G401 (cell line): ENCODE measurements around the gene CLTC. TPM values are rescaled to one million over a fixed set of nuclear protein-coding genes. Genes with fewer than 3 reads are reported as not detected.

ENCODE experiments used
- DNase-seq: peaks from one replicate; pipeline ENCODE4 v3.0.0-alpha.2; 2015; ENCODE audit warnings: low spot score
- in situ Hi-C: cut with HindIII; loops from 2 replicates; pipeline ENCODE4 v1.10.0; 2016; ENCODE audit warnings: low sequenced_read_pairs, mixed read lengths
- total RNA-seq: library from RNA; depleted of rRNA; stranded (reverse); fragments of >200 nt; shearing (Covaris generic); gene quantifications from 2 replicates; pipeline ENCODE4 v1.2.3, GENCODE V29; 2014

CLTC gene
- total RNA-seq, 1 experiment from 2014 or later: 403 TPM

- DNase-seq: no peak
- in situ Hi-C loops: no loop called here
Measured at GRCh38 chr17:59669944-59670343, 50.2 kb downstream of the CLTC start.

DNA sequence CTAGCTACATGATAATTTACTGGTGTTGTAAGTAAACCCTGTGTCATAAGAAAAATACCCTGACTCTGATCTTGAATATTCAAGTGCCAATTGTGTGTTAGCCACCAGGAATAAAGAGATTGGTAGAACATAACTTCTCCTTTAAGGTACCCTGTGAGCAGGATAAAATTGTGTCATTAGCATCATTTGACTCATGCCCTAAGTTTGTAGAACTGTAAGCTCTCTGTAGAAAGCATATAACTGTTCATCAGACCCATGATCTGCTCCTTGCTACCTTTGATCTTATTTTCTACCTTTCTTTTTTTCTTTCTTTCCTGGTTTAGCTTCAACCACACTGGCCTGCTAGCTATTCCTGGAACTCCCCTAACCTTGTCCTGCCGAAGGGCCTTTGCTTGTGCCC lies 51.7 kb downstream of the CLTC start:
- no peak for DNase-seq
- in situ Hi-C loops: no loop called here

- in situ Hi-C loops: no loop called here
Measured at GRCh38 chr17:59675231-59675630, 55.5 kb downstream of the CLTC start.

GRCh38 chr17:59676716-59677115 lies 57.0 kb downstream of the CLTC start:
- in situ Hi-C loops: no loop called here
- DNase-seq: no peak

More at GRCh38 chr17:59675231-59675630, 55.5 kb downstream of the CLTC start:
- DNase-seq: no peak

DNA sequence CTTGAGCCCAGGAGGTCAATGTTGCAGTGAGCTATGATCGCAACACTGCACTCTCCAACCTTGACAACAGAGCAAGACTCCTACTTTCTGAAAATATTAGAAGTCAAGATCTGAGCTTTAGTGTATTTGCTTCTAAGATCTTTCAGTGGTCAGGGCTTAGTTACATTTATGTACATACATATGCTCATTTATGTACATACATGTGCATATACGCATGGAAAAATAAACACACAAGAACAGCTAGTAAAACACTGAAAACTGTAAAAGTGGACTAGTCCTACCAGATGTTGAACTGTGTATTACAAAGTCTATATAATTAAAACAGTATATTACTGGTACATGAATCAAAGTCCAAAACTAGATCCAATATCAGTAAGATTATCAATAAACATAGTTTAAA lies 59.2 kb downstream of the CLTC start:
- in situ Hi-C loops: no loop called here
- no peak for DNase-seq

DNA sequence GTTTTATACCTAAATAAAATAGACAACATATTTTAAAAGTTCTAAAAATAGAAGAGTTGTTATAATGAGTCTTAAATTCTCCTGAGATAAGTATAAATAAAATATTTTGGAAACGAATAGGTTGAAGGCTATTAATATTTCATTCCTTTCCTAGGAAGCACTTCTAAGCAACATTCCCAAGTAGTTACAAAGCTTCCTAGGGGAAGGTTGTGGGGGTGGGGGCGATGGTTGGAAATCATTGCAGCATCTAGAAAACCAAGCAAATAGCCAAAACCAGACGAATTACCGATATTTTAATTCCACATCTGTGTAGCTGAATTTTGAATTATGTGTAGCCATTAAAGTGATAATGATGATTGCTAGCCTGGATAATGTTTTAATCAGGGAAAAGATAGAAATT lies 60.6 kb downstream of the CLTC start:
- in situ Hi-C loops: no loop called here

GRCh38 chr17:59683283-59683682 lies 63.6 kb downstream of the CLTC start:
- DNase-seq: no peak
- in situ Hi-C loops: no loop called here

More for the DNA sequence above, 60.6 kb downstream of the CLTC start:
- no peak for DNase-seq

DNA sequence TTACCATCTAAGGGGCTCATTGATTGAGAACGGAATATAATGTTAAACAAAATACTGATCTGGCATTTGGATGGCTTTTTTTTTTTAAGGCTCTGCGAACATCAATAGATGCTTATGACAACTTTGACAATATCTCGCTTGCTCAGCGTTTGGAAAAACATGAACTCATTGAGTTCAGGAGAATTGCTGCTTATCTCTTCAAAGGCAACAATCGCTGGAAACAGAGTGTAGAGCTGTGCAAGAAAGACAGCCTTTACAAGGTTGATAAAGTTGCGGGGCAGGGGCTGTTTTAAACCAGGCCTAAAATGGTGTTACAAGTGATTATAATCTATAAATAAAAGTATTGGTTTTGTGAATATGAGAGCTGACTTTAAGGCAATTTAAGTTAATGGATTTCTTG lies 65.3 kb downstream of the CLTC start:
- in situ Hi-C loops: no loop called here
- DNase-seq: no peak

DNA sequence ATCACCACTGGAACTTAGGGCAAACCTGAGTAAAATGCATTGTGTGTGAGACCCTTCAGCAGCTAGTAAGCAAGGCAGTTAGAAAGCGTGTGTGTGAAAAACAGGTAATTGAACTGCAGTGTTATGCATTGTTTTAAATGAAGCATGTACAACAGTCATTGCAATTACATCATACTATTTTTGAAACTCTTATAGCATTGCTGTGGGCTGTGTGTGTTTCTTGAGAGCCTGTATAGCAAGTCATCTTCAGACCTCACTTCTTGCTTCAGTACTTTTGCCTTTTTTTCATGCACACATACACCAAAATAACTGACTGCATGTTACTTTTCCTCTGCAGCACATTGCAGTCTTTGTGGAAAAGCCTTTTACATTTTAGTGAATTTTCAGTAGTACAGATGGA lies 68.3 kb downstream of the CLTC start:
- no peak for DNase-seq
- in situ Hi-C loops: no loop called here

DNA sequence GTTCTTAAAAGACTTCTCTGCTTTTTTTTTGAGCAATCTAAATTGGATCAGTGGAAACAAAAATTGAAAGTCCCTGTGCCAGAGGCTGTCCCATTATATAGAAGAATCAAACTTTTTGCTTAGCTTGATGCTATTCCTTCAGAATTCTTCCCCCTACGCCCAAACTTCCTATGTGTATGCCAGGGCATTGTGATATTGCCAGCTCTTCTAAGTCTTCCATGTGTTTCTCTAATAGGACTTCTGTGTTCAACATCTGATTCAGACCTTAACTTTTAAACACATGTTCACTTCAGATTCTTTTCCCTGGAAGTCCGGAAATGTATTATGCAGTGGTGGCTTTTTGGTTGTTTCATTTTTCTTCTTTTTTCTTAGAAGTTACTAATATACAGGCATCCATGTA lies 68.8 kb downstream of the CLTC start:
- in situ Hi-C loops: no loop called here
- DNase-seq: no peak

DNA sequence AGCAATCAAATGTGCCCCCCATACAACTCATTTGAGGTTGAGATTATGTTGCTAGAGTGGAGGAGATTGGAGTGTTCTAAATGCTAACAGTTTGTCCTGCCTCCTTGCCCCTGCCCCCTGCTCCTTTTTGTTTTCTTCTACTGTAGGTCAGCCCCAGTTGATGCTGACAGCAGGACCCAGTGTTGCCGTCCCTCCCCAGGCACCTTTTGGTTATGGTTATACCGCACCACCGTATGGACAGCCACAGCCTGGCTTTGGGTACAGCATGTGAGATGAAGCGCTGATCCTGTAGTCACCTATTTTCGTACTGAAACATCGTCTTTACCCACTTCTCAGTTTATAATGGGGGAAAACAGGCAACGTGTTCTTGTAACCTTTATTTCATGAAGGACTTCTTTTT lies 73.9 kb downstream of the CLTC start:
- no peak for DNase-seq
- in situ Hi-C loops: no loop called here

GRCh38 chr17:59694344-59694743 lies 74.6 kb downstream of the CLTC start:
- no peak for DNase-seq
- in situ Hi-C loops: no loop called here

GRCh38 chr17:59695945-59696681 lies 76.4 kb downstream of the CLTC start:
- DNase-seq: no peak
- in situ Hi-C loops: no loop called here

DNA sequence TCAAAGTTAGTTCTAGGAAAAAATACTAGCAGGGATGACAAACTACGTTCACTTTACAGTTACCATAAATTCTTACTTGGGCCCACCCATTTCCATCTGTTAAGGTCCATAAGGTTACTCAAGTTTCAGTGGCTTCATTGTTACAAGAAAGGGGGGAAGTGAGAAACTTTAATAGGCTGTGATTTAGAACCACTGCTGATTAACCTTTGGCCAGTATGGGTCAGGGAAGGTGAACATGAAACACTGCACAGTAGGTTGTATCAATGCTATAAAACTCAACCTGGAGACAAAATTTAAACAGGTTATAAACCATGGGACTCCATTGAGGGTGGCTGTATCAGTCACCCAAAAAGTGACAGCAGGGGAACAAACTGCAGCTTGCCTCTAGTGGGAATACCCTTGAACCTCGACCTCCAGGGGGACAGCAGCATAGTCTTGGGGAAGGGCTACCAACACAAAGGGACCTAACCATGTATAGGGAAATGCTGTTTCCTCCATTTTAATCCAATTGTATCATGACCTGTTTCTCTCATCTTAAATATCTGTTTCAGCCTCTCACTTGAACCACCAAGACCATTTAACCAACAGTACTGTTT lies 77.1 kb downstream of the CLTC start:
- DNase-seq: no peak
- in situ Hi-C loops: no loop called here

DNA sequence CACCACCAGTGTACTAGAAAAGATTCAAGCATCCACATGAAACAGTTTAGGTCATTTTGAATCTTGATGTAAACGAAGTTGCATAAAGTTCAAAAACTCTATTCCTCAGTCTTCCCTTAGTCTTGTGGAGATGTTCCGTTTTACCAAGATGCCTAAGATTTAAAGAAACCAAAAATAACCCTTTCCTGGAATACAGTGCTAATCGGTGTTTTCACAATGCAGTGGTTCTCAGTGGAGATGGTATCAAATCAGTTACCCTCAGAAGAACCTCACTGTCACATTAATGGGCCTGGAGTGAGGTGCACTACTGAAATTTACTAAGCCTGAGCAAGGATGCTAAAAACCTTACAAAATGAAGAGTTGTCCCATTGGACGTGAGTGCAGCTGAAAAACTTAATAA lies 78.4 kb downstream of the CLTC start:
- no peak for DNase-seq
- in situ Hi-C loops: no loop called here

- DNase-seq: no peak
- in situ Hi-C loops: no loop called here
Measured at GRCh38 chr17:59699218-59699617, 79.5 kb downstream of the CLTC start.

- in situ Hi-C loops: no loop called here
- DNase-seq: no peak
Measured at GRCh38 chr17:59699786-59700185, 80.1 kb downstream of the CLTC start.

DNA sequence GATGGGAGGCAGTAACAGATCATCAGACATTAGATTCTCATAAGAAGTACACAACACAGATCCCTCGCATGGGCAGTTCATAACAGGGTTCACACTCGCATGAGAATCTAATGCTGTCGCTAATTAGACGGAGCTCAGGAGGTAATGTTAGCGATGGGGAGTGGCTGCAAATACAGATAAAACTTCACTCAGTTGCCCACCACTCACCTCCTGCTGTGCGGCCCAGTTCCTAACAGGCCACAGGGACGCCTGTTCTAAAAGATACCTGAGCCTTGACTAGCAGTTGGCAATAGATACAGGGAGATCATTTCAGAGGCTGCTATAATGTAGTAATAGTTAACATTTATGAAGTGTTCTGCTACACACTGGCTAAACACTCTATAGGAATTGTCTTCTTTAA lies 82.6 kb downstream of the CLTC start:
- no peak for DNase-seq
- in situ Hi-C loops: no loop called here

DNA sequence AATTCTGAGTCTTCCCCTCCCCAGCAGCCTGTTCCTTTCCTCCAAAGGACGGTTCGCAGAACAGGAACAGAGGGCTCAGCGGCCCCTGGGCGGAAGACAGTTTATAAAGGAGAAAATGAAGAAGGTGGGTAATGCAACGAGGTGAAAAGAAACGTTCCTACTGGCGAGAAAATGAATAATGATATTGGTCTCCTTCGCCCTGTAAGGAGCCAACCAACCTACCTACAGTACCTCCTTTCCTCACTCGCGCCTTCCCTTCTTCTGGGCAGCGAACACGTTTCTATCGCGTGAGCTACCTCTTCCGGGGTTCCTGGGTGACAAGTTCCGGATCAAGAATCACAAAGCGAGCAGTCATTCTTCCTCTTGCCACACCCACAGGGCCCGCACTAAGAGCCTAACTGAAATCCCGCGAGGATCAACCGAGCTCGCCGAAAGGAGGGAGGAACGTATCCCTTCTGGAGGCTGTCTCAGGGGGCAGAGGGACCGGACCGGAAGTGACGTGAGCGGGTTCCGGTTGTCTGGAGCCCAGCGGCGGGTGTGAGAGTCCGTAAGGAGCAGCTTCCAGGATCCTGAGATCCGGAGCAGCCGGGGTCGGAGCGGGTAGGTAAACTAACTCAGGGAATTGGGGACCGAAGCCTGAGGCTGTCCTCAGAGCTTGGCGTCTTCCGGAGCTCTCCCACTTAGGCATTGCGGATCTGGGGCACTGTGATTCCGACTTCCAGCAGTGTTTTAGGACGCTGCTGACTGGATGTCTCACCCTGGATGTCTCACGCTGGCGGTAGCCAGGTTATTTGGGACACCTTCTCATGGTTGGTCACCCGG lies 87.7 kb downstream of the CLTC start, which contains the start of the genes PTRH2 and VMP1:
TSS of gene PTRH2 (minus strand) at position 282 of the 822 bp plus-strand sequence. CDS start 9,452 bp downstream, outside the sequence.
TSS of gene VMP1 (plus strand) at position 506 of the 822 bp plus-strand sequence. CDS start 23,793 bp downstream, outside the sequence.
- peak; percentile 100 for DNase-seq
- in situ Hi-C loops: no loop called here

- in situ Hi-C loops: no loop called here
- DNase-seq: no peak
Measured at GRCh38 chr17:59707971-59708430, 88.3 kb downstream of the CLTC start.
